ENCODE data around the gene PPIF.
A peak's percentile ranks its signal among the peaks of the same experiment; 100 is the strongest.

The PPIF gene

DNA sequence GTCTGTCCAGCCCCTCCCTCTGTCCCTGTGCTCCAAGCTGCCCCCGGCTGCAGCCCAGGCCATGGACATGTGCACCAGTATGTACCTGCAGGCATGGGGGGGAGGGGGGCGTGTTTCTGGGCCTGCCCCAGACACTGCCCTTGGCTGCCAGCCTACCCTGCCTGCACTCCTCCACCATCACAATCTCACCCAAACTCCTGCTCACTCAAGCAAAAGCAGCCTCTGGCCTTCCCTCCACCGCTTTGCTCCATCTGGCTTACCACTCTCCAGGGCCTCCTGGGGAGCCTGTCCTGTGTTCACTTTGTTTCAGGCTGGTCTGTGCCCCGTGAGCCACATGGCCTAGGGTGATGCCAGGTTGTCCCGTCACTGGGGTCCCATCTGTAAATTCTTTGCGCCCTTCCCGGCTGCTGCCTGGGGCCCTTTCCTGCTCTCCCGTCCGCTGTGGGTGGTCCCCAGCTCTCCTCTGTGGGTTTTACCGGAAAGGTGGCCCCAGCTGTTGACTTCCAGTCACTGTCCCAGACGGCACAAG lies 33.3 kb upstream of the PPIF start:
- no peak for DNase-seq (ENCODE audit: low read depth)

DNA sequence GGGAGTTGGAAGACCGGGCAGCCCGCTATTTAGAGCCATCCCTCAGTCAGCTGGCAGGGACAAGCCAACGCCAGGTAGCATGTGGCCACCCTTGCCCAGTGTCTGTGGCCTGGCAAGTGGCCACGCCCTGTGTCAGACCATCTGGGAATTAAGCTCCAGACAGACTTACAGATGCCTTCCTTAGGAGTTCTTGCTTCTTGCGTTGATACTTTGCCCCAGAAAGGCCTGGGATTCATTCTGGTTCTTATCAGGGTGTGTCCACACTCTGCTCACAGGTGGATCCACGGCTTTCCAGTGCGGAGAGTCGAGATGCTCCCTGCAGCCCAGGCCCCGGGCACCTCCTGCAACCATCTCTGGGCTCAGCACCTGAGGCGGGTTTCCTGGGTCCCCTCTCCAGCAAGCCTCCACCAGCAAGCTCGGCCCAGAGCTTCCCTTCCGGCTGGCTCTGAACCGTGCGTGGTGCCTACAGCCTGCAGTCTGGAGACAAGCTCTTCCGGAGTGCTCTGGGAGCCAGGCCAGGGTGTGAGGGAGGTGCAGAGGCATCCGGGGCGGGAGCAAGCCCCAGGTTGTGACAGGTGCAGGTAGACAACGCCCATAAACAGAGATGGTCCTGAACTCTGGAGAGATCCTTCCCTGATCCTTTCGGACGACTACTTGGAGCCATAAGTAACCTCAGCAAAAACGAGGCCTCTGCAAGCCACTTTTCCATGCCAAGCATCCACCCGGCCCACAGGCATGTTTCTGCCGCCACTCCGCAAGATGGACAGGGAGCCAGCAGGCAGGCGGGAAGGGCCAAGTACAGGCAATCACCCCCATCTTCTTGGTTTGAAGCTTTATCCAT lies 32.3 kb upstream of the PPIF start:
- peak; percentile 9 for DNase-seq (ENCODE audit: low read depth)

DNA sequence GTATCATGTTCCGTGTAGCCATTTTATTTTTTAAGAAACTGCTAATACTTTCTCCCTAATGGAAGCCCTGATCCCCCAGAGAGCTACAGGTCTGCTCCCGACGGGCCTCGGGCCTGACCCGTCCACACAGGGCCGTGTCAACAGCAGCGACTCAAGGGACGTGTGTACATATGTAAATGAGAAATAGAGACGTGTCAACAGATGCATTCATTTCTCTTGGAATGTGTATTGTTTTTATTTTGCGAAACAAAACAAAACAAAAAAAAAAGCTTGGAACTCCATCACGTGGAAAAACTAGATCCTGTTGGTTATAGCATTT lies 31.7 kb upstream of the PPIF start:
- no peak for DNase-seq (ENCODE audit: low read depth)

DNA sequence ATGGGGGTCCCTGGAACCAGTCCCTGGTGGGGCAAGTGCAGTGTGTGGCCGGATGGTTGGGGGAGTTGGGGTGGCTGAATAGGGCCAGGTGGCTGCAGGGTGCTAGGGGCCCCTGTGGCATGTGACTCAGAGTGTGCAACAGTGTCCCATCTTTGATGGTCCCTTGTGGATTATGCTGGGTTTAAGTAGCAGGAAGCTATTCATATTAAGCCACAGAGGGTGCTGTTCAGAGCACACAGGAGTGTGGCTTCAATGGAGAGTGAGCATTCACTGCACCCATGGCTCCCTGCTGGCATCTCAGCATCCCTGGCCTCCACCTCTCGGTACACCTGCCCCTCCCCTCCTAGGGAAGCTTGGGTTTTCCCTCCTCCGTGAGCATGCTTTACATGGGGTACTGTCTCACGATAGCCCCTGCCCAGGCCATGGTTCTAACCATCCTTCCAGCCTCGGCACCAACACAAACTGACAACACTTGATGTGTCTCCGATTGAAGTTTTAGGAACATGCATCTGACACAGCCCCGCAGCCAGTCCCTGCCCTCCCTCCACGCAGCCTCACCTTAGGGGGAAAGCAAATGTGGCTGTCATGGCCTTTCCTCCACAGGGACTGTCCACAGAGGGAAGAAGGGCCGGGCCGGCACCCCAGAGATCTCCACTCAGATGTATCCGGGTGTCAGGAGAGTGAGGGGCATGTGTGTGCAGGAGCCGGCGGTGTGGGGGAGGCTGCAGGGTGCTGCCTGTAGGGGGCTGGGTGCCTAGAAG lies 30.4 kb upstream of the PPIF start:
- no peak for DNase-seq (ENCODE audit: low read depth)

DNA sequence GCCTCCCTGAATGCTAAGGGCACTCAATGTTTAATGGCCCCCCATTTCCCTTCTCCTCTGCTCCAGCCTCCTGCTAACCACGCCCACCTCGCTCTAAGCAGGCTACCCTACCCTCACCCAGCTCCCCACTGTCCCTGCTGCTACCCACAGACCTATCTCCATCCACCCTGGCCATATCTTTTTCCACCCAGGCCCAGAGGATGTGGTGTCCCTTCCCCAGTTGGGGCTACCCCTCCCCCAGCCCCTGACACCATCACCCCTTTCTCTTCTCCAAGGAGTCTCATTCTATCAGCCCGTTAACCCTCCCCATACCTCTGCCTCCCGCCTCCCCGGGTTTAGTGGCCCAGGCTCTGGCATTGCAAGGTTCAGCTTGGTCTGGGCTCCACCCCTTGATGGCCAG lies 28.9 kb upstream of the PPIF start:
- DNase-seq (ENCODE audit: low read depth), result no peak

DNA sequence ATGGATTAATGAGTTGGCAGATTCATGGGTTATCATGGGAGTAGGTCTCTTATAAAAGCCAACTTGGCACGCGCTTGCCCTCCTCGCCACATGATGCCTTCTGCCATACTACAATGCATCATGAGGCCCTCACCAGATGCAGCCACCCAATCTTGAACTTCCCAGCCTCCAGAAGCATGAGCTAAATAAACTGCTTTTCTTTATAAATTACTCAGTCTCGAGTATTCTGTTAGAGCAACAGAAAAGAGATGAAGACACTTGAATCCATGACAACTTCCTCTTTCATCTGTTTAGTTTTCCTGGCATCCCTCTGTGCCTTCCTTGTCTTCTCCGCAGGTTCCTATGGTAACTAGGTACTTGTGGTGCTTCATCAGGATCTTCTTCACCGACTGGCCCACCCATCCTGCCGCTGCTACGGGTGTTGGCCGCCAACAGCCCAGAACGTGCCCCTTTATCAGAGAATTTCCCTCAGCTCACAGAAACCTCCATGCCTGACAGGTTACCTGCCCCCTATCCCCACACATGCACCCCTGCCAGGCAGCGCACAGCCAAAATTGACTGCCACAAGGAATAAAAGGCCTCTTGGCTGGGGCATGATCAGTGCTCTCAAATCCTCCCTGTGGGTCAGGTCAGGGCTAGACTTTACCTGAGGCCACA lies 28.0 kb upstream of the PPIF start:
- DNase-seq (ENCODE audit: low read depth), result no peak

DNA sequence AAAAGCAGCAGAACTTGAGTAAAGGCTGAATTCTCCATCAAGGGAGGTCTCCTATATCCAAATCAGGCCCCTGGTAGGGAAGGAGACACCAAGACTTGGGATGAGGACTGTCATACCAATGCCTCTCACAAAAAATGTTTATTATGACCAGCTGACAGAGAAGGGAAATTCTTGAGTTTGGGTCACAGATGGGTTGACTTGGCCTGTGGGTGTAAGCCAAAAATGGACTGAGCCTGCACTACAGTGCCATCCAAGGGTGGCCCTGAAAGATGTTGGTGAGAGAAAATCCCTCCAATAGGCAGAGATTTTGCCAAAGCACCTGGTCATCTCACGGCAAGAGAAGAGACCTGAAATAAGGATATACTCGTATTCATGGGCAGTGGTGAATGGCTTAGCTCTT lies 27.0 kb upstream of the PPIF start:
- no peak for DNase-seq (ENCODE audit: low read depth)

DNA sequence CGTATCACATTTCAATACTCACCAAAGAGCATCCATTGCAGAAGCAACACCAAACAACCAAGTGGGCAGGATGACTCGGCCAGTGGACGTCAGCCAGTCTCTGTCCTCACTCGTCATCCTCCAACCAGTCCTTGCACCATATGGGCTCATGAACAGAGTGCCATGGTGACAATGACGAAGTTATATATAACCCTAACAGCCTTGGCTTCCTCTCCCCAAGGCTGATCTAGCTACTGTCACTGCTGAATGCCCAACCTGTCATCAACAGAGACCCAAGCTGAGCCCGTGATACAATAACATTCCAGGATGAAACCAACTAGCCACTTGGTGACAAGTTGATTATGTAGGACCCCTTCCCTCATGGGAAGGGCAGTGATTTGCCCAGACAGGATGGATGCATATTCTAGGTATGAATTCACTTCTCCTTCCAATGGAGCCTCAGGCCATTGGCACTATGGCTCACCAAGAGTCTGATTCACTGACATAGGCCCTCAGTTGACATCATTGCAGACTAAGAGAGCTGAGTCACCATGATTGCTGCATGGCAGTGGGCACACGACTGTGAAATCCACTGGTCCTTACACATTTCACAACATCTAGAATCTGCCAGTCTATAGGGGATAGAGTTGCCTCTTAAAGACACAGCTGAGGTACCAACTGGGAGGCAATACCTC lies 26.3 kb upstream of the PPIF start:
- DNase-seq (ENCODE audit: low read depth), result peak; percentile 92

DNA sequence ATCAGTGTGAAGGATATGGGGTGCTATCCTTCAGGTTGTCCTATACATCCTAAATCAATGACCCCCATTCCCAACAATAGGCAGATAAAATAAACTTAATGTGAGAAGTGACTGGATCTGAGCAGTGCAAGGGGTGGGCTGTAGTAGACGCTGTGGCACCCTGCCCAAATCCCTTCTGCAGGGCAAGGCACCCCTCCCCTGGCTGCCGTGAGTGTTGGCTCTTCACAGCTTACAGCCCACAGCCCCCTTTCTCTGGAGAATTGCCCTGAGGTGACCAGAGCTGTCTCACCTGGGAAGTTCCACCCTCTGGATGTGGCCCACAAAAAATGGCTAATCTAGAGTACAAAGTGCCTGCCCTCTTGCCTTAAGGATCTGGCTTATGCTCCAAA lies 25.8 kb upstream of the PPIF start:
- DNase-seq (ENCODE audit: low read depth), result no peak

DNA sequence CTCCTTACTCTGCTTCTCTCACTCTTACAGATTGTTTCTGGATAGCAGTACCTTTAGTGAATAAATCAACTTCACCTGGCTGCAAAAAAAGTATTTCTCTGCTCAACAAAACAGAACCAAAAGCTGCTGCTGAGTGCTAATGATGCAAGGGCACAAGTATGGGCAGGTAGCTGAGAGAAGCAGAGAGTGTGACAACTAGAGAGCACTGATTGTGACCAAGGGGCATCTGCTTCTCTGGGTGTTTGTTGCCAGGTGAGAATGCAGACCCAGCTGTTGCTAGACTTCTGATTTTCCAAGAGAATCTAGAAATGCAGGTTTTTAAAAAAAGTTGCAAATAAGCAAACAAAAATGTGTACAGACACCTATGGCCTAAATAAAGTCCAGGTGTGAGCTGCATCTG lies 25.3 kb upstream of the PPIF start:
- no peak for DNase-seq (ENCODE audit: low read depth)

DNA sequence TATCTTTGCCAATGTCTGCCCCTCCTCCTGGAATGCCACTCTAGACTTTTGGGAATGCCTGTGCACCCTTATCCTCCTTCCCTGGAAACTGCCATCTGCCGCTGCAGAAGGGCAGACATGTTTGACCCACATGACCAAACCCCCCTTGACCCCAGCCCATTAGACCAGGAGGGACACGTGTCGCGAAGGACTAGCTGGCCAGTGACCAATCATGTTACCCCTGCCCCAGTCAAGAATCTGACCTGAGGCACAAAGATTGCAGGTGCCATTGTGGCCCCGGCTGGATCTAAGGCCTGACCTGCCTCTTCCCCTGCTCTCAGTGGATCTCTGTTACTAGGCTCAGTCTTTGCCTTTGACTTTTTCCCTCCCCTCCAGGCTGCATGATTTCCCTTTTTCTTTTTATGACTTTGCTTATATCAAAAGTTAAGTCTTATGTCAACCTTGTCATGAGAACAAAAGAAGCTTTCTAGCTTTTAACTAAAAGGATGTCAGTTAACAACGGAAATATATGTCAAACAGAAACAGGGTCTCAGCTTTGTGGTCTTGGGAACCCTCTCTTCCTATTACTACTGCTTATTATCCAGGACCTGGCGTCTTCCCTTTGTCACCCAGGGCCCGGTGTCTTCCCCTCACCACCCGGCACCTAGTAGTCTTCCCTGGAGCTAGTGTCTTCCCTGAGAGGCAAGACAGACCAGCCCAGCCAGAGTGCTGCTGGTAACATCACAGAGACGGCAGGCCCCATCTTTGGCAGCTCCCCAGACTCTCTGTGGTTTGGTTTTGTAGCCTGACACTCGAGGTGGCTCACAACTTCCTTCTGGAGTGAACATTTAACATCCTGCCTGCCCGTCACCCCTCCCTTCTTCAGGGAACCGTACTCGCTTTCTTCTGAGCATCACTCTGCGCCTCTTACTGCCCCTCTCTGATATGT lies 24.4 kb upstream of the PPIF start:
- DNase-seq (ENCODE audit: low read depth), result peak; percentile 81

DNA sequence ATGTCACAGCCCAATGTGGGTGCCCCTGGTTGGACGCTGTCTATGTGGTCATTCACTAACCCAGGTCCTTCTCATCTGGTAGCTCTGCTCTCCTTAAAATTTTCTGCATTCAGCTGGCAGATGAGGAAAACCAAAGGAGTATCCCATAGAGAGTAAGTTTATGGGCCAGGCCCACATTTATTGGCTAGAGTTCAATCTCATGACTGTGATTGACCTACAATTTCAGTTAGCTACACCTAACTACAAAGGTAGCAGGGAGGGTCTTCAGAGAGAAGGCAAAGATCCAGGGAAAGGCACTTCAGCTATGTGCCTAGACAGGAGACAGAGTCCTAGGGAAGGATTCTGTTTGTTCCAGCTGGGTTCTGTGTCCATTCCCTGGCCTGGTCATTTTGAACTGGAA lies 23.7 kb upstream of the PPIF start:
- no peak for DNase-seq (ENCODE audit: low read depth)

DNA sequence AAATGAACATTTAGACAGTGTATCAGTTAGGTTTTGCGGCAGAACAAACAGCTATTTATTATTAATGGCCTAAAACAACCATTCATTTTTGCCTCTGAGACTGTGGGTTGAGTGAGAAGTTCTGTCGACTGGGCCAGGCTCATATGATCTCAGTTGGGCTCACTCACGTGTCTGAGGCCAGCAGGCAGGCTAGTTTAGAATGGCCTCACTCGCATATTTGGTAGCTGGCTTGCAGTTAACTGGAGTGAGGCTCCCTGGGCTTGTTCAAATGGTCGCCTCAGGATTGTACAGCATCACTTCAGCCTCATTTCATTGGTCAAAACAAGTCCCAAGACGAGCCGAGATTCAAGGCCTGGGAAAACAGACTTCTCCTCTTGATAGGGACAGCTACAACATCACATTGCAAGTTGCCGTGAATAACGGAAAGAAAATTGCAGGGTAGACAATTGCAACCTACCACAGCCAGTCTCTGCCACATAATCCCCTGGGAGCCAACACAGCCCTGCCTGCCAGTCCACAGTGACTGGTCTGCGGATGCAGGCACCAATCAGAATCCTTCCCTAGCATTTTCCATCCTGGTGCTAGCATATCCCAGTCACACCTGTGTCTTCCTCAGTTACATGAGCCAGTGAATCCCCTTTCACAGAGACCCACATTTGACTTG lies 23.1 kb upstream of the PPIF start:
- no peak for DNase-seq (ENCODE audit: low read depth)

DNA sequence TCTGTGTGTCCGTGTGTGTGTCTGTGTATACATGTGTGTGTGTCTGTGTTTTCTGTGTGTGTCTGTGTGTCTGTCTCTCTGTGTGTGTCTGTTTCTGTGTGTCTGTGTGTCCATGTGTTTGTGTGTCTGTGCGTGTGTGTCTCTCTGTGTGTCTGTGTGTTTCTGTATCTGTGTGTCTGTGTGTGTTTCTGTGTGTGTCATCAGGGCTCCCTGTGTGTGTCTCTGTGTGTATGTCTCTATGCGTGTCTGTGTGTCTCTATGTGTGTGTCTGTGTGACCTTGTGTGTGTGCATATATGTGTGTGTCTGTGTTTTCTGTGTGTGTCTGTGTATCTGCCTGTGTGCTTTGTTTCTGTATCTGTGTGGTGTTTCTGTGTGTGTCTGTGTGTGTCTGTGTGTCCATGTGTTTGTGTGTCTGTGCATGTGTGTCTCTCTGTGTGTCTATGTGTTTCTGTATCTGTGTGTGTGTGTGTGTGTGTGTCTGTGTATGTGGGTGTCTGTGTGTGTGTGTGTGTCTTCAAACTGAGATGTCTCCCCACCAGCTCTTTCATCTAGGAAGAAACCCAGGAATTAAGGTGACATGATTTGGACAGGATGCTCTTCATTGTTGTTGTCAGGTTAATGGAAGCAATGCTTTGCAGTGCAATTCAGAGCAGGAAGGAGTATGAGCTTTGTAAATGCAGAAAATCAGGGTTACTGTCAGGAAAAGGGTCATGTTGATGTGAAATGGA lies 20.7 kb upstream of the PPIF start:
- DNase-seq (ENCODE audit: low read depth), result no peak

DNA sequence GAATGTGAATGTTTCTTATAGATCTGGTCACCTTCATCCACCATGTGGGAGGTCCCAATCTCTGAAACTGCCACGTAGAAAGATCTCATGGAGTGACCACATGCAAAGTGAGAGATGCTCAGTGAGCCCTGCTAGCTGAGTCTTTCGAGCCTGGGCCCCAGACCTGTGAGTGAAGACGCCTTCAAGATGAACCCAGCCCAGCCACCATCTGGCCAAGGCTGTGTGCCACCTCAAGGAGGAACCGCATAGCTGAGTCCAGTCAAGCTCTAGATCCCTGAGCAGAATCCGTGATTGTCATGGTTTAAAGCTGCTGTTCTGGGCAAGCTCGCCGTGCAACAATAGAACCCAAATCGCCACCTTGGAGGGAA lies 20.2 kb upstream of the PPIF start:
- no peak for DNase-seq (ENCODE audit: low read depth)

DNA sequence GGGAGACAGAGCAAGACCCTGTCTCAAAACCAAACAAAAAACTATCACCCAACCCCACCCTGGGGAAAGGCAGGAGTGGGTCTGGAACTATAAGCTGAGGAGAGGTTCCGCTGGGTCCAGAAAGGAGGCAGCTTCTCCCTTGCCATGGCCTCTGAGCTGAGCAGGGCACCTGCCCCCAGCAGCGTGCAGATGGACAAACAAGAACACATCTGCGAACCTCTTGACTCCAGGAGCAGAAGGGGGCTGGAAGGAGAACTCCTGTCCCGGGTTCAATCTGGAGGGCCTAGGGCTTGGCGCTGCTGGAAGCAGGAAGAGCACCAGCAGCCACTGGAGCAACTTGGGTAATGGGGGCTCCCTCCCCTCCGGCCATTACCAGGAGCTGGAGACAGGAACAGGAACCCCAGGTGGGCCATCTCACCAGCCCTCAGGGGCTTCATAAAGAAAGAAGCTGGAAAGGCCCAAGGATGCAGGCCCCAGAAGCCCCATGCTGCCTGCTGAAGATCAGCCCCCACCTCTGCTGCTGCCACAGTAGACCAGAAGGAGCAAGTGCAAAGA lies 19.0 kb upstream of the PPIF start:
- no peak for DNase-seq (ENCODE audit: low read depth)

DNA sequence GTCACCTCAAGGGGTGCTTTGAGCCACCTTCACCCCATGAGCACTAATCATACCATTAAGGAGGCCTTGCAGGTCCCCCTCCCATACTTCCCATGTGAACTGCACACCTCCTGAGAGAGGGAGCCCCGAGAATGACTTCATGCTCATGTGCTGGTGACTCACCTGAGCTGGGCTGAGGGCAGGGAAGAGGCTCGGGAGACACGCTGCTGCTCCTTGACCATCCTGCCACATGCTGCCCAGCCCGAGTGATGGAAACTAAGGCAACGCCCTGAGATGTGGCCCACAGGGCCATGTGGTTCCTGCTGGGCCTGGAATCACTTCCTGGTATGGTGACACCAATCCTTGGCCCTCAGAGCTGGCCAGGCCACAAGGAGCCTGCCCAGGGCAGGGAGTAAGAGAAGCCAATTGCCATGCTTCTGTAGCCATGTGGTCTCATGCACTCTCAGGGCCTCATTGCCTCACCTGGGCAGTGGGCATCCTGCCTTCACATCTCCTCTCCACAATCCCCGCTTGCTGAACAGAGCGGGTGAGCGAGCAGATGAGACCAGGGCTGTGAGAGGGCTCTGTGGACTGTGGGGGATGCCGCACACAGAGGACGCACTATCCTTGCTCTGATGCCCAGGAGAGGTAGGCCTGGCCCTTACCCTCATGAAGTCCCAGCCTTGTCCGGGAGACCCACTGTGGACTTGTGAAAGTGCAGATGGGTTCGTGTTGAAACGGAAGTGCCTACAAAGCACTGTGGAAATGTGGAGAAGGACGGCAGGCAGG lies 18.3 kb upstream of the PPIF start:
- peak; percentile 58 for DNase-seq (ENCODE audit: low read depth)

DNA sequence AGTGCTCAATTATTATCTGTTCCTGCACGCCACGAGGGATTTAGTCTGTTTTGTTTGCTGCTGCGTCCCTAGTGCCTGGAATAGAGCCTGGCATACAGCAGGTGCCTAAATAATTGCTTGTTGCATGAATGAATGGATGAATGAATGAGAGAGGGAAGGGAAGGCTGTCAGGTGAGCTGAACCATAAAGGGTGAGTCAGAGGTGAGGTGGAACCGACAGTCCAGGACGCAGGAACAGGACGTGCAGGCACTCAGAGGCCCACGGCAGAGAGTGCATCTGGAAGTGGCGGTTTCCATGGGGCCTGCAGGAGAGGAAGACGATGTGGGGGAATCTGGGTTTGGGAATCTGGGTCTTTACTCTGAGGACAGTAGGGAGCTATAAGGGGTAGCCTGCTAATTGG lies 17.7 kb upstream of the PPIF start:
- no peak for DNase-seq (ENCODE audit: low read depth)

DNA sequence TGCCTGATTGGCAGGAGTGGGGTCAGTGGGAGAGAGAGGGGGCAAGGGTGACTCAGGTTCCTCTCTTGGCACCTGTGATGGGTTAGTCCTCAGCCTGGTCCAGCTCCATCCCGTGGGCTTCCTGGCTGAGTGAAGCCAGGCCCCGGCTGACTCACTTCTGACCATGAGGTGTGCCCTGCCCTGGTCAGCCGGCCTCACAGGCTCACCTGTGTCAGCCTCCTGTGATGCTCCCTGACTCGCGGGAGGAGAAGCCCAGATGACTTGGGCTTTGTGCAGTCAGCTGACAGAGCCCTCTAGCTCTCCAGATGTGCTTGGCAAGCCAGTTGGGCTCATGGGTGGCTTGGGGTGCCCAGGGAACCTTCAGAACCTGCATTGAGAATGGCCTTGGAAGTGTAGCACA lies 16.0 kb upstream of the PPIF start:
- DNase-seq (ENCODE audit: low read depth), result no peak
